HL-60/S4 treated with phorbol 12-myristate 13-acetate at 8.2 ng/mL for 4 days and 3 days (cell line): ENCODE data around the gene PHF21A.
"Not testable (repeated sequence)": the region's sequence is repeated elsewhere in the genome, so short reads cannot be mapped to it uniquely, and the experiment has no call there.

Source experiments
- in situ Hi-C: fragments of 300-500 bp; cut with MboI; formaldehyde crosslinking; loops from 2 replicates; pipeline ENCODE4 v1.15.0; 2022; ENCODE audit warnings: low sequenced_read_pairs

PHF21A gene

DNA sequence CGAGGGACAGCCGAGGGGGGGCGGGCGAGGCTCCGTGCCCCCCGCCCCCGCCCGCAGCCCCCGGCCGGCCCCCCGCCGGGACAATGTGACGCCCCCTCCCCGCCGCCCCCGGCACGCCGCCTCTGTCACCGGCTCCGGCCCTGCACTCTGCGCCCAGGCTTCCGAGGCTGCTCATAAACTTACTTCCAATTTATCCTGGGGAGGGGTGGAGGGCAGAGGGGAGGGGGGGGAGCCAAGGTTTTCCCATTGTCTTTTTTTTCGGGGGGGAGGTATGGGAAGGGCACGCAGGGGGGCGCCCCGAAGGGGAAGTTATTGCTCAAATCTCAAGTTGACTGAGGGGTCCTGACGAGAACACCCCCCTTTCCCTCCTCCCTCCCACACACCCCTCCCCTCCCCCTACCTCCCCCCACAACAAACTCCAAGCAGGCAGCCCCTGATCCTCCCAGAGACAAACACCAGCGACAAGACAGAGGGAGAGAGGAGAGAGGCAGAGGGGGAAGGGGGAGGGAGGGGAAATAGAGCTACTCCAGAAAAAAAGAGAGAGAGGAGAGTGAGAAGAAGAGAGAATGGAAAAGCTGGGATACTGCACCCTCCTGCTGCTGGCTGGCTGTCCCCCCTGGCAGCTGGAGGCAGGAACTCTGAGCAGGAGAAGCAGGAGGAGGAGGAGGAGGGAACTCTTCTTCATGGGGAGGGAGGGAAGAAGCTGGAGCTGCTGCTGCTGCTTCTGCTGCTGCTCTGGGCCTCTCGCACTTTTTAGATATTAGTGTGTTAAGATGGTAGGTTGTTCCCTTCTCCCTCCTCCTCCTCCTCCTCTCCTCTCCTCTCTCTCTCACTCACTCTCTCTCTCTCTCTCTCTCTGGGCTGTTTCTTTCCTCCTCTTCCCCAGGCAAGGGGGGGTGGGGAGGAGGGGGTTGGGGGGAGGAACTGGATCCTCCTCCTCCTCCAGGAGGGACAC is 631 bp downstream of the PHF21A start:
- in situ Hi-C loops: no loop called here

DNA sequence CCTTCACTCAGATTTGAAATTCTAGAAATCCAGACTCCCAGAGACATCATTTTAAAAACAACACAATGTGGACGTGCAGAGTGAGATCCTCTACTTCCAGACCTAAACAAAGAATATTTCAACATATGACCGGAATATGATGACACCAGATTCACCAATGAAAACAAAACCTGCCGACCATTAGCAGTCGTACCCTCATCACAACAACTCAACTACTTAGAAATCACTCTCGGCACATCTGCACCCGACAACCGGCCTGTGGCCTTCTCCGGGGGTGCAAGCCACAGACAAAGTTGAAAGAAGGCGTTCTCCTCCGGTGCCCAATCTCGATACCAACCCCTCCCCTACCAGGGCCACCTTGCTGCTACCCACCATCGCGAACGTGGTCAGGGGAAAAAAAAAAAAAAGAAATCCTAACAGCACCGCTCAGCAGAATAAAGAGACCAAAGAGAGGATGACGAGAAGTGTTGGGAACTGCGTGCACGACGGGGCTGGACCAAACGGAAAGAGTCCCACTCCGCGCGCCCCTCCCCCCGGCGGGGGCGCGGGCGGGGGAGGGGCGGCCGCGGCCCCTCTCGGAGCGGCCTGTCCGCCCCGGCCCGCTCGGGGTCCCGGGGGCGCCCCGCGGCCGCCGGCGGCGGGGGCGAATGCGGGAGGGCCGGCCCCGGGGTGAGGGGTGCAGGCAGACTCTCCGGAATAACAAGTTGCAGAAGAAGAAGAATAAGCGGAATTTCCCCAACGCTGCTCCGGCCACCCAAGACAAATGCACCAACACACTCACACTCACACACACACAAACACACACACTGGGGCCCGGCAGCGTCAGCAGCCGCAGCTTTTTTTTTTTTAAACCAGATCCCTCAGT is 1.7 kb downstream of the PHF21A start:
- in situ Hi-C loops: no loop called here

DNA sequence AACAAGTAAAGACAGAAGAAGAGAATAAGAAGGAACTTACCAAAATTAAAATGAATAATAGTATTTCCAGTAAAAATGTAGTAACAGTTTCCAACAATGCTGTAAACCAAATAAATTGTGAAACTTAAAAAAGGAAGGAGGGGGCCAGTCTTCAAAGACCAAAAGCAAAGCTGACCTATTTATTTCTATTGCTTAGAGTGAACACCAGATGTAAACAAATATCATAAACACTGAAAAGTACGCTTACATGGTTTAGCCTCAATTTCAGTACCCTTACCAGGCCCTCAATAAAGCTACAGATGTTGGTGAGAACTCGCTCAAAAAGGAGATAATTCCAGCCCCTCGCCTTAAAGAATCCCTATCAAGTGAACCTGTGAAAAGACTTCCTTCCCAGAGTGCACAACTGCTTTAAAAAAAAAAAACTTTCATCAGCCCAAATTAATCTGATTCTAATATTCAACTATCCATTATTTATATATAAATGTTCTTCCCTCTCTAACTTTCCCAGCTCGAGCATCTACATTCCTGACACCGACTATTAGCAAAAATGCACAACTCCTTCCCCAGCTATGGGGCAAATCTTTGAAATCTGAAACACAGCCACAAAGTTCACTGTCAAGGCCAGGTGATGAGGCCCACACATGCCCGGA is 2.4 kb downstream of the PHF21A start:
- in situ Hi-C loops: no loop called here

DNA sequence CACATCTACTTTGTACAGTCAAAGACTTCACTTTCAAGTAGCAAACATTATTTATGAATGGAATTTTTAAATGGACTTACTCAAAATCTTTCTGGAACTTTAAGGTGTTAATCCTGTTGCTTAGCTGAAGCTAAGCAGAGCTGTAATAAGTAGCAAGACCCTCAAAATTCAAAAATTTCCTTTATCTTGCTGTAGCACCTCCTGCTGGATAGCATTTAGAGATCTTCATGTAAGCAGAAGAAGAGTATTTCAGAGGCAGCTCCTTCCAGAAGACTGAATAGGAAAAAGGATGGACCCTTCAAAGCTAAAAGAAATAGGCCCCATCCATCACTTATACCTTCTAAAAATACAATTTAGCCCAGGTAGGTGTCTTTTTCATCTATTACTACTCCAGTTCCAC is 3.4 kb downstream of the PHF21A start:
- in situ Hi-C loops: no loop called here

DNA sequence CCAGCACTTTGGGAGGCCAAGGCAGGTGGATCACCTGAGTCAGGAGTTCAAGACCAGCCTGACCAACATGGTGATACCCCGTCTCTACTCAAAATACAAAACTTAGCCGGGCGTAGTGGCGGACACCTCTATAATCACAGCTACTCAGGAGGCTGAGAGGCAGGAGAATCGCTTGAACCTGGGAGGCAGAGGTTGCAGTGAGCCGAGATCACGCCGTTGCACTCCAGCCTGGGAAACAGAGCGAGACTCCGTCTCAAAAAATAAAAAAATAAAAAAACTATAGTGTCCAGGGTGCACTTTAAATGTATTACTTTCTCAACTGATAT is 4.6 kb downstream of the PHF21A start:
- in situ Hi-C loops: not testable (repeated sequence)

DNA sequence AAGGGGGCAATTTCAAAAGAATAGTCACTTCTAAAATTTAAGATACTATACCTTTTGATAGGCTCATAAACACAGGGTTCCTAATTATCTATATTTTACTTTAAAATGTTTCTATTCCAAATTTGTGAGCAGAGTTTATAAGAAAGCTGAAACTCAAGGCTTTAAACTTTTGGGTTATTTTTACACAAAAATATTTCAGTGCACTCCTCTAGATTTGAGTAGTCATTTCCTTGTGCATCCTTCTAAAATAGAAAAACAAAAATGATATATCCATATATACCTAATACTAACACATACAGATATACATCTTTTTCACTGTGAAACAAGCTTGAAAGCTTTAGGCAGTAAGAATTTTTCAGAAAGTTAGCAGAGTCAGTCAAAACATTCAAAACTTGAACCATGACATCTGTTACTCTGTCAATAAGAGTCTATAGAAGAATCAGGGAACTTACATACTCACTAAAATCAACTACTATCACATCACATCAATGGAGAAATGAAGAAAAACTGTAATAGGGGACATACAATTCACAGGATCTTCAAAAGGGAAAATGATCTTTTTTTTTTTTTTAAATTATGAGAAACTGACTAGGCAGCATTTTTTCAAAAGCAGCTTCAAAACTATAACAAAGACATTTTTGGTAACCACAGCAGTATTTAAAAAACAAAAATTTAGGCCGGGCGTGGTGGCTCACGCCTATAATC is 5.1 kb downstream of the PHF21A start:
- in situ Hi-C loops: no loop called here

DNA sequence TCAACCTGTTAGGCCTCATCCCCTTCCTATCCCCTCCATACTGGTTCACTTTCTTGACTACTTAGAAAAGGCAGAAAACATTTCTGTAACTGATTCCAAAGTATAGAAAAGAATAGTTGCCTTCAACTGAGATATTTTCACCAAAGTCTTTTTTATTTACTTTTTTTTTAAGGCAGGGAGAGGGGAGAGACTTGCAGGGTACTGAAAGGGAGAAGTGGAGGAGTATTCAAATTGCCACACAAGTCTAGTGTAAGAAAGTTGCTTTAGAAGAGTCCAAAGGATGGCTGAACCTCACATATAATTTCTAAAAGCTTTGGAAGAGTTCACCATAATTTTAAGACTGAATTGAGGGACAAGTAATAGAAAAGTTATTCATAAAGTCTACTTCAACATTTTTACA is 6.3 kb downstream of the PHF21A start:
- in situ Hi-C loops: no loop called here

DNA sequence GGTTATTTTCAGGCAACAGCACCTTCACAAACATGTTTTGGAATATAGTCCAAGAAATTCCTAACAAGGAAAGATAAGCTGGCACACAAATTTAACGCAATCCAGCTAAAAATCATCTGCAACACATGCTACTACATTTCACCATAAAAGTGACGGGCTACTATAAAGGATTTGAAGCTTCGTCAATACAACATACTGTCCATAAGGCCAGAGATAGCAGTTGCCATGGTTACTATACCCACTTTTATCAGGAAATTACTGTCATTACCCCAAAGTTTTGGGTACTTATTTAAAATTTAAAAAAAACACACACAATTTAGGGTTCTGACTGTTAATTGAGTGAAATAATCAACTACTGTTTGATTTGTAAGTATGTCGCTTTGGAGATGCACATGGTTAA is 6.9 kb downstream of the PHF21A start:
- in situ Hi-C loops: no loop called here

DNA sequence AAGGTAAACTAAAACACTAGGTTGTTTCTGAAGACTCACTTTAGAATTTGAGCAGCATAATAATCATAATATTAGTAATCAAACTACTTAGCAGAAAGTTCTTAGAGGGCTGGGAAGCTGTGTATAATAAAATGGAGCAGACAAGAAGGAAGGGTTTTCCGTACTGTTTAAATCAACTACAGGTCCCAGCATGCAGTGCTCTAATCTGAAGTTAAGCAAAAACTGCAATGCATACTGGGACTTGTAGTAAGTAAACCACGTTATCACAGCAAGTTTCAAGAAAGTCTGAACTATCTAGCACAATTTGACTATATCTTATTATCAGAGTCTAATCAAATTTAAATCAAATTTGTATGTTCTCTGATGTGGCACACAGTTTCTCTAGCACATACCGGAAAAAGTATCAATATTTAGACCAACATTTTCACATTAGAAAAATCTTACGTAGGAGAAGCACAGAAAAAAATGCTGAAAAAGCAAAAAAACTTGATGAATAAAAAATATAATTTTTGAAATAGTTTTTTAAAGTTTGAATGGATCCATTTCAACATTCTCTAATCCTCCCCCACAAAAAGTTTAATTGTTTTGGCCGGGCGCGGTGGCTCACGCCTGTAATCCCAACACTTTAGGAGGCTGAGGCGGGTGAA is 8.2 kb downstream of the PHF21A start:
- in situ Hi-C loops: no loop called here

DNA sequence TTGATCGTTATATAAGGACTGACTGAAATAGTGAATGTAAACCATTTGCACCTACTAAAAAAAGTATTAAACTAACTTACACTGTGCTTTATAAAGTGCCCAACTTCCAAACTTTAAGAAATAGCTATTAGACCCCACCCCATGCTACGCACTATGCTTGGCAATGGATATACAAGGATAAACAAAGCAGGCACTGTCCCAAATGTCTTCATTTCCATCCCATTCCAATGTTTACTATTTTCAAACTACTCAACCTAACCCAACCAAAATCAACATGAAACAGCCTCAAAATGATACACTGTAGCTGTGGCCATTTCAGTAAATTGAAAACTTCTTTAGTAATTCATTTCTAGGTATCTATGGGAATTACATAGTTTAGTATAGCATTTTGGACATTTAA is 12.5 kb downstream of the PHF21A start:
- in situ Hi-C loops: no loop called here

DNA sequence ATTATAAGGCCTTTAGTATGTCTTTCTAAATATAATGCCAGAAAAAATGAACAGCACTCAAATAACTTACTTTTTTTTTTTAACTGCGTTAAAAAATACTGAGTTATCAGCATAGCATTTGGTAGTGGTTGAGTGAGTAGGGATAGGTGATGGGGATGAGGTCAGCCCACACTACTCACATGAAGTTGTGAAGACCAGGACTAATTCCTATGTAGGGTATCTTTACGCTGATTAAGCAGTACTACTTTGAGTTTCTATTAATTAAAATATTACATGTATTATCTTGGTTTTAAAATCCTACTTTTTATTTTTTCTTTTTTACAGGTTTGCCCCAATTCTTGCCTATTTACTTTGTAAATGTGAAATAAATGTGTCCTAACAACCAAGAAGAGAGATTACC is 13.5 kb downstream of the PHF21A start:
- in situ Hi-C loops: no loop called here

DNA sequence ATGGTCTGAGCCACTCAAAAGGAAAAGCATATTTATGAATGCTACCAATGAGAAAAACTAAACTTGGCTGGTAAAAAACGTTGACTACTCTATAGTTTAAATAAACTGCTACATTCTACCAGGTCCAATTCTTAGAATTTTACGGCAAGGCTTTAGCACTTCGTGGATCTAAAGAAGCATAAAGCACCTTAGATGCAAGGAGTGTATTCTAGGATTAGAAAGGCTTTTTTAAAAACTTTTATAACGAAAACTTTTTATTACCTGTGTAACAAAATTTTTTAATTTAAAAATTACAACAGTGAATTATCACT is 13.9 kb downstream of the PHF21A start:
- in situ Hi-C loops: no loop called here

DNA sequence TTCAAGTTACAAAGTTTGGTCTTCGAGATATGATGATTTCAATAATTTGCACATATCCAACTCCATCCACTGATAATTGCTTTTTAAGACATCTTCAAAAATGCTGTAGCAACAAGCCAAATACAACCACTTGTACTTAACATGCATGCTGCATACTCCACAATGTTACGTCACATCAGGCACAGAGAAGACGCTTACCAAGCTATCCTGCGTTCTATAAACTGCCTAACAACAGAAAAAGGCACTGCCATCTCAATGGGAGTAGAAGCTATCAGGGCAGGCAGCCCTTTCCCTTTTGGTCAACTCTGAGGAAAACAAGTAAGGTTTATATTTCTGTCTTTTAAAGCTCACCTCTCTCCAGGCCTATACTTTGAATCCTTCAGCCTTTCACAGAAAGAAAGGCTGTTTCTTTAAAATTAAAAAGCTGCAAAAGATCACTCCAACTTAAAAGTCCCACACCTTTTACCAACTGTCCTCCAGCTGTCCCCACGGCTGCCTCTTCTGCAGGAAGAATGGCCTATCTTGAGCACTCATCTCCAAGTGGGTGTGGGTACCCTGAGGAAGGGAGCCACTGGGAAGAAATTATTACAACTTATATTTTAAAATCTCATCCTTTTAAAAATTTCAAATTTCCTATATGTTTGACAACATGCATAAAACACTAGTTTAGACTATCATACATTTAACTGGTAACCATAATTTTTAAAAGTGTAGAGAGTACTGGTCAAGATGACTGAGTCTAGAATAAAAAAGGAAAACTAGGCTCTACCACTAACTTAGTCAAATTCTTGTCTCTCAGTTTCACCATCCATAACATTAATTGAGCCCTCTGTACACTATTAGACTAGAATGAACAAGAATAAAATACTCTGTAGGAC is 14.5 kb downstream of the PHF21A start:
- in situ Hi-C loops: no loop called here

DNA sequence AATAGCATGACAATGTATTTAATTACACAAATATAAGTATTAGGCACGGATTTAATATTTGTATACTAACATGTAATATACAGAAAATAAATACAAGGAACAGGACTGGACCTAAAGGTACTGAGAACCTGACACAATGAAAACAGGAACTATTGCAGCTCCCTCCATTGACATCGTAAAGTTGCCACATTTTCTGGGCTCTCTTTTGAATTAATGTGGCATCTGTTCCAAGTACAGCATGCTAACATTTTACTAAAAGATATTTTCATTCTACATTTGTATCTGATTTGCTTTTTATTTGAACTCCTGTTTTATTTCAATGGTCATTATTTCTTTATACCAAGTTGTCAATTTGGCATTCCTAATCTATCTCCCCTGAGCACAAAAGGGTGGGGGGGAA is 15.3 kb downstream of the PHF21A start:
- in situ Hi-C loops: no loop called here

DNA sequence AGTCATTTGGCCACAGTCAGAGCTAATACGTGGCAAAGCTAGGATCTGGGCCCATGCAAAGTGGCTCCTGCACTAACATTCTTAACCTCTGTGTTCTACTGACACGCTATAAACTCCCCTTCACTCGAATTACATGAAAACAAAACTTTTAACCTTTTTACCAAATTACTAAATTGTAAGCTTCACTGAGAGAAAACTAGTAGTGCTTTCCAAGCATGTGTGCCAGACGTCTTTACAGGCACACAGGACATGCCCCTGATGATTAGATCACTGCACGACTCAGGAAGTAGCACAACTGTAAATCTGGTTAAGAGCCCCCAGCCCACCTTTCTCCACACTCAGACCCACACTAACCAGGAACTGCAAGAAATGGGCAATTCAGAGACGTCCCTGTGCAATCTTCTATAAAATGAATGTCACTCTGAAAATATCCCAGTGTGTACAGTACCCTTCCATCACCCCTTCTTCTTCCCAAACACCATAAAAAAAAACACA is 16.1 kb downstream of the PHF21A start:
- in situ Hi-C loops: no loop called here

DNA sequence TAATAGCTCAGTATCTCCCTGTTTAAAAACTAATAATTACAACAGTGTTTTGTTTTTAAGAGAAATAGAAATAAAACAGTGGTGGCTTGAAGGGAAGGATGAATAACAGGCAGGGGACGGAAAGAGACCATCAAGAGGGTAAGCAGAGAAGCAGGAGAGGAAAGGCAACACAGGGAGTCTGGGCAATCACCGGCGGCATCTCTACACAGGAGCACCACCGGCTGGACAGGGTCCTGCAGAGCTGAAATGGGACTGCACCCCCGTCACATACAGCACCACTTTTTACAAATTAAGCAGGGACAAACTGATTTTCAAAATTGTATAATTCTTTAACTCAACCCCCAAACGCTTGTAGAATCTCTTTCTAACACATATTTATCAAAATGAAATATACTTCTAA is 18.4 kb downstream of the PHF21A start:
- in situ Hi-C loops: no loop called here

DNA sequence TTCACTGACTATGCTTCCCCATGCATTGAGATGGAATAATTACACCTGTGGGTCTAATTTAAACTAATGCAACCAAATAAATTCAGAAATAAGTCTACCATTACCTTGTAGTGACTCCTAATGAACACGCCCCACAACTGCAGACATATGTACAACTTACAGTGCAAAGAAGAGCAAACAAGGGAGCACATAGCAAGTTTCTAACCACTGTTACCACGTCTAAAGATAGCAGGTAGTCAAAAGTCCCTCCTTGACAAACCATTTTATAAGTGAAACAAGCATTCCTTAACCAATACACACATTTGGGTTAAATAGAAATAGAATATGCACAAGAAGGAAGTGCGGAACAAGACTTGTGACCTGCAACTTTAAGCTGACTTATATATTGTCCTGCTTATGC is 20.6 kb downstream of the PHF21A start:
- in situ Hi-C loops: no loop called here

DNA sequence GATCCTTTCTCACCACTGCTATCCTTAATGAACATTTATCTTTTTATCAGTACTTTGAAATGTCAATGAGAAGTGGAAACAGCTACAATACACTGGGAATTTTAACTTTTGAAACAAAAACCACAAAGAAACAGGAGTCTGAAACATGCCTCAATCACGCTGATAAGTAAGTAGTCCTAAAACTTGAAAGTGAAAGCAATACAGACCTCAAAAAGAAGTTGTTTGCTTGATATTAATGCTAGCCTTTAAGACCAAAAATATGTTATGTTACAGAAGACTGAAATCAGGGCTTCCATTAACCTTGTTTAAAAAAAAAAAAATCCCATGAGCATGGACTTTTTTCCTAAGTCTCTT is 21.3 kb downstream of the PHF21A start:
- in situ Hi-C loops: no loop called here

DNA sequence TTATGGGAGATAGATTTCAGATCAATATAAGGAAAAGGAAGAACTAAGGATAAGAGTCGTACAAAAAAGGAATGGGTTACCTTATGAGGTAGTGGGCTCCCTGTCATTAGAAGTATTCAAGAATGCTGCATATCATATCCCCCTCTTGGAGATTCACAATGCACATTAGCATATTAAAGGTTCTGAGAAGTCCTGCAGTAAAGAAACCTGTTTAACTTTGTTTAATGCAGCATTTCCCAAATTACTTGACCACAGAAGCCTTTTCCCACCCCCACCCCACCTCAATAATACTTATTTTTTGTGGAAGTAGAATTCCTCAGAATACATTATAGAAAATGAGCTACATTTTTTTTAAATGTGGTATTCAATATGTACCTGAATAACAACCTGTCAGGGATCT is 30.9 kb downstream of the PHF21A start:
- in situ Hi-C loops: no loop called here

DNA sequence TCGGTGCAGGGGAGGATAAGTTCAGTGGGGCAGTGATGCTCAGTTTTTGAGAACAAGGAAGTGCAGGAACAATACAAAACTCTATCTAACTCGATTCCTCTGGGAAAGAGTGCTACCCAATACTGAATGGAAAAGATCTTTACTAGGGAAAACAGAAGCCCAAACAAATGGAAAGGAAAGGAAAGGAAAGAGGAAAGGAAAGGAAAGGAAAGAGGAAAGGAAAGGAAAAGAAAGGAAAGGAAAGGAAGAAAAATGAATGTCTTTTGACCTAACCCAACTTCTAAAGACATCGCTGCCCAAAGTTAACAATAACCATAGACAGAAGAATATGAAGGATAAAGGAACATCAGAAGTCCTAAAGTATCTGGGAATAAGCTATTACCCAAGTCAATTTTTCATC is 41.6 kb downstream of the PHF21A start:
- in situ Hi-C loops: no loop called here
